ENCODE results near the gene BRSK2. TPM values are rescaled to one million over a fixed set of nuclear protein-coding genes. Genes with fewer than 3 reads are reported as not detected.

The BRSK2 gene
- total RNA-seq, 1 donor from 2014 or later = not detected

GRCh38 chr11:1460986-1461825, 71.5 kb downstream of the BRSK2 start:
- DNase-seq (ENCODE audit: low read depth) = no peak
- Histone ChIP-seq H3K27me3 (ENCODE audit: control insufficient read depth, insufficient read depth, low read length) (peaks cover 2% of the 10 kb centered on the region), H3K36me3 (ENCODE audit: control insufficient read depth, insufficient read depth, low read length) (no peaks in the 10 kb centered on the region), H3K4me3 (ENCODE audit: low read depth, low read length) (no peak overlapping the region)
- no peak for FAIRE-seq
- no peak for TF ChIP-seq CTCF (IDR thresholded peaks at IDR 0.05; ENCODE audit: insufficient read depth, low read length, severe bottlenecking)

- no peak for DNase-seq (ENCODE audit: low read depth)
- H3K27me3 ChIP-seq (ENCODE audit: control insufficient read depth, insufficient read depth, low read length) = peaks cover 2% of the 10 kb centered on the region
- no peak for TF ChIP-seq CTCF (IDR thresholded peaks at IDR 0.05; ENCODE audit: insufficient read depth, low read length, severe bottlenecking)
- no peaks in the 10 kb centered on the region for H3K36me3 ChIP-seq (ENCODE audit: control insufficient read depth, insufficient read depth, low read length)
- FAIRE-seq = no peak
- H3K4me3 ChIP-seq (ENCODE audit: low read depth, low read length) = no peak overlapping the region
Measured at GRCh38 chr11:1461826-1462697, 72.3 kb downstream of the BRSK2 start.

GRCh38 chr11:1462698-1462975, 72.9 kb downstream of the BRSK2 start:
- no peak overlapping the region for H3K4me3 ChIP-seq (ENCODE audit: low read depth, low read length)
- no peak for FAIRE-seq

GRCh38 chr11:1463056-1463455, 73.3 kb downstream of the BRSK2 start:
- H3K4me3 ChIP-seq (ENCODE audit: low read depth, low read length) = no peak overlapping the region
- no peak for TF ChIP-seq CTCF (IDR thresholded peaks at IDR 0.05; ENCODE audit: insufficient read depth, low read length, severe bottlenecking)
- DNase-seq (ENCODE audit: low read depth) (no peak), FAIRE-seq (no peak)
- H3K27me3 ChIP-seq (ENCODE audit: control insufficient read depth, insufficient read depth, low read length) = peaks cover 2% of the 10 kb centered on the region
- H3K36me3 ChIP-seq (ENCODE audit: control insufficient read depth, insufficient read depth, low read length) = no peaks in the 10 kb centered on the region

More at GRCh38 chr11:1462698-1462975, 72.9 kb downstream of the BRSK2 start:
- no peaks in the 10 kb centered on the region for H3K36me3 ChIP-seq (ENCODE audit: control insufficient read depth, insufficient read depth, low read length)
- H3K27me3 ChIP-seq (ENCODE audit: control insufficient read depth, insufficient read depth, low read length) = peaks cover 2% of the 10 kb centered on the region
- DNase-seq (ENCODE audit: low read depth) = no peak
- no peak for TF ChIP-seq CTCF (IDR thresholded peaks at IDR 0.05; ENCODE audit: insufficient read depth, low read length, severe bottlenecking)

- FAIRE-seq (peak; percentile 43), DNase-seq (ENCODE audit: low read depth) (no peak)
- Histone ChIP-seq H3K27me3 (ENCODE audit: control insufficient read depth, insufficient read depth, low read length) (no peaks in the 10 kb centered on the region), H3K4me3 (ENCODE audit: low read depth, low read length) (no peak overlapping the region), H3K36me3 (ENCODE audit: control insufficient read depth, insufficient read depth, low read length) (peaks cover 6% of the 10 kb centered on the region)
- no peak for TF ChIP-seq CTCF (IDR thresholded peaks at IDR 0.05; ENCODE audit: insufficient read depth, low read length, severe bottlenecking)
Measured at GRCh38 chr11:1466784-1467183, 77.0 kb downstream of the BRSK2 start.
